Measurements from ENCODE around the gene C19orf81.

- TF ChIP-seq CTCF (IDR thresholded peaks at IDR 0.05; ENCODE audit: insufficient read depth, low read depth, low read length) (no peak), EZH2 (IDR thresholded peaks at IDR 0.05; ENCODE audit: insufficient read depth, low read length) (no peak)
Observed at GRCh38 chr19:50676625-50677197, 27.5 kb downstream of the C19orf81 start.
